Measurements from ENCODE around the gene HDAC7.

HDAC7 gene

DNA sequence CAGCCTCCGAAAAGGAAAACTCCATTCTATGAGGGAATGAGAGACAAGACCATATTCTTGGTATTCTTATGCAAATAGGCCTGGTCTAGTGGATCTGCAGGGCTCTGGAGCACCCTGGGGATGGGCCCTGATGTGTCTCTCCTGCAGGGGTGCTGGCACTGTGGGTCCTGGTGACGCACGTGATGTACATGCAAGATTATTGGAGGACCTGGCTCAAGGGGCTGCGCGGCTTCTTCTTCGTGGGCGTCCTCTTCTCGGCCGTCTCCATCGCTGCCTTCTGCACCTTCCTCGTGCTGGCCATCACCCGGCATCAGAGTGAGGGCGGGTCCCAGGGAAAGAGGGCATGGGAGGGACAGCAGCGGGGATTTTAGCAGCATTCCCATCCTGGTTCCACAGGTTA lies 40.8 kb downstream of the HDAC7 start:
- no peak for DNase-seq (ENCODE audit: low spot score)

DNA sequence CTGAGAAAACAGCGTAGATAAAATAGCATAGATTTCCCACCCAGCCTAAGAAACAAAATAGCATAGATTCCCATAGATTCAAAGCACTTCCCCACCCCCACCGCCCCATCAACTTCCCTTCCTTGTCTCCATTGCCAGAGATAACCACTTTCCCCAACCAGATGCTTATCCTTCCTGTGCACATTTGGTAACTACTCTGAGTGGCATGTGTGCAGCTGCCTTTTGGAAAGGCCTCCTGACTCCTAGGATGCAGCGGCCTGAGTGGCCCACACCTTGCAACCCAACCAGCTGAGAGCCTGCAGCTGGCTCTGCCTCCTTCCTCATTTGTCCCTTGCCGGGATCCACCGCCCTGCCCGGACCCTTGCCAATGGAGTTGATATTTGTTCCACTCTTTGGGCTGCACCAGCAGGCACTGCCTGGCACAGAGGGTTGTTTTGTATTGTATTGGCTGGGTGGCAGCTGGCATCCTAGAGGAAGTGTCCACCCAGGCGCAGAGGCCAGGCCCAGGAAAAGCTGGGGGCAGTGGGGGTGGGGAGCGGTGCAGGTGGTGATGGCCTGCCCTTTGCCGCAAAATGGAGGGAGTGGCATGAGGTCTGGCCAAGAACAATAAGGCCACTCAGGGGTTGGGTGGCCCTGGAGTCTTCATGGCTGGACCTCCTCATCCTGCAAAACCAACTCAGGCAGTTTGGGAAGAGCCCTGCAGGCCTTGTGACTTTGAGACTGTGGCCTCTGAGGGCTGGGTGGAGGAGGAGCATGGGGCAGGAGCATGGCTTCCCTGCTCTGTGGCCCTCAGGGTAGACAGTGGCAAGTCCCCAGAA lies 41.8 kb downstream of the HDAC7 start:
- DNase-seq (ENCODE audit: low spot score) = no peak

DNA sequence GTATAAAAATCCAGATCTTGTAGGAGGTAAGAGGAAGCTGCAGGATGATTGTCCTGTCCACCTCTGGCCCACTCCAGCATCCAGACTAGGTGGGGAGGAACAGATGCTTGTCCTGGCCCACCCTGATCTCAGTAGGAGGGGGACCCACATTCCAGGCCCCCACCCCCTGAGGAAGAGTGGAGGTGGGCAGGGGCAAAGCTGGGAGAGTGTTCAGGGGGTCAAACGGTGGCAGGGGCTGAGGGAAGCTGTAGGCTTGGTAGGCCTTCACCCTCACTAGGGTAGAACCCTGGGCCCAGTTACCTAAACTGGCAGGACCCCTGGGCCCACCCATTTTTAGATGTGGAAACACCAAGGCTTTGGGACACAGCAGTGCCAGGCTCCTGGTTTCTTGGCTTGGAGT lies 42.6 kb downstream of the HDAC7 start:
- DNase-seq (ENCODE audit: low spot score) = no peak

GRCh38 chr12:47776471-47777143 lies 43.1 kb downstream of the HDAC7 start:
- DNase-seq (ENCODE audit: low spot score) = no peak

GRCh38 chr12:47775100-47775911 lies 44.4 kb downstream of the HDAC7 start:
- peak; percentile 57 for DNase-seq (ENCODE audit: low spot score)

DNA sequence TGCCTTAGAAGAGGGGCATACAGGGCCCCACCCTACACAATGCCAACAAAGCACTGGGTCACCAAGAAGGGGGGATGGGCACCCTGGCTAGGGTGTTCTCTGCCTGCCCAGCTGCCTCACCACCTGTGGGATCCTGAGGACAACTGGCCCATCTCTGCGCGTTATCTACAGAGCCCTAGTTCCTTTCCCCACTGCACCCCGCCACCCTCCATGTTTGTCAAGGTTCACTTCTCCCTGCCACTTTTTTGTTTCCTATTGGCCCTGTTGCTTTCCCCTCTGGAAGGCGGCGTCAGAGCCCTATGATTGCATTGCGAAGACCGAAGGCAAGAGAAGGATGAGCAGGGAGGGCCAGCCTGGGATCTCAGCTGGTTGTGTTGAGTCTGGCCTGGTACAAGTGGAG lies 45.0 kb downstream of the HDAC7 start:
- DNase-seq (ENCODE audit: low spot score) = no peak

GRCh38 chr12:47773858-47774580 lies 45.7 kb downstream of the HDAC7 start:
- DNase-seq (ENCODE audit: low spot score) = no peak

GRCh38 chr12:47773062-47773857 lies 46.4 kb downstream of the HDAC7 start, which contains the start of gene SLC48A1:
Gene SLC48A1 (plus strand): TSS chr12:47773238. CDS start chr12:47773305, 67 bp downstream.
- DNase-seq (ENCODE audit: low spot score) = peak; percentile 78

- DNase-seq (ENCODE audit: low spot score) = no peak
Measured at GRCh38 chr12:47772738-47773061, 47.0 kb downstream of the HDAC7 start.

DNA sequence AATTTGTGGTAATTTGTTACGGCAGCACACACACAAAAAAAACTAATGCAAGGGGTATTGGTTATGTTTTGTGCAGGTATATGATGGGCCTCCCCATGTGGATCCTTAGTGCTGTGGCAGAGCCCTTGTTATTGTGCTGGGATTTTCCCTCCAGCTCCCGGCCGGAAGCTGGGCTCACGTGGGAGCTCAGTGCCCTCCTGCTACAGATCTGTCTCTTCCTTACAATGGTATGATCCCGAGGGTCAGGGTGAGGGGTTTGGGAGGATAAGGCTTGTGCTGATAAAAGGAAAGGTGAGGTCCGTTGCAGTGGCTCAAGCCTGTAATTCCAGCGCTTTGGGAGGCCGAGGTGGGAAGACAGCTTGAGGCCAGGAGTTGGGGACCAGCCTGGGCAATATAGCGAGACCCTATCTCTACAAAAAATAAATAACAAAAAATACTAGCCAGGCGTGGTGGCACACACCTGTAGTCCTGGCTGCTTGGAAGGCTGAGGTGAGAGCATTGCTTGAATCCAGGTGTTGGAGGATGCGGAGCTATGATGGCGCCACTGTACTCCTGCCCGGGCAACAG lies 47.5 kb downstream of the HDAC7 start:
- DNase-seq (ENCODE audit: low spot score) = no peak

GRCh38 chr12:47771304-47771703 lies 48.4 kb downstream of the HDAC7 start:
- no peak for DNase-seq (ENCODE audit: low spot score)

GRCh38 chr12:47770086-47770726 lies 49.5 kb downstream of the HDAC7 start:
- DNase-seq (ENCODE audit: low spot score) = no peak

GRCh38 chr12:47769234-47770085 lies 50.2 kb downstream of the HDAC7 start:
- no peak for DNase-seq (ENCODE audit: low spot score)

DNA sequence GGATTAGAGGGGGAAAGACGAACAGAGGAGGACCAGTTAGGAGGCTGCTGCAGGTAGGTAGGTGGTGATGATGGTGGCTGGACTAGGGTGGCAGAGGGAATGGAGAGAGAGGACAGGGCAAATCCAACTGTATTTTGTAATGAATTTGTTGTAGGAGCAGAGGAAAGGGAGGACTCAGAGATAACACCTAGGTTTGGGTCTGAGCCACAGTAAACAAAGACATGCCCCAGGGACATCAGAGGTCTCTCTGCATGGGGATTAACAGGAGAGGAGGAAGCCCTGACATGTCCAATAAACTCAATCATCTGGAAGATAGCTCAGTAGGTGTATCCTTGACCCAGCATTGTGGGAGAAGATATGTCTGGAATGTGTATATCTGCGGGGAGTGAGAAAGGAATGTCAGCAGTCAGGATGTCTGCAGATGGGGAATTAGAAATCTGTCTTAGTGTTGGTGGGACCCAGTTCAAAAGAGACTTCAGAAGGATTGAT lies 51.3 kb downstream of the HDAC7 start:
- peak; percentile 93 for DNase-seq (ENCODE audit: low spot score)

DNA sequence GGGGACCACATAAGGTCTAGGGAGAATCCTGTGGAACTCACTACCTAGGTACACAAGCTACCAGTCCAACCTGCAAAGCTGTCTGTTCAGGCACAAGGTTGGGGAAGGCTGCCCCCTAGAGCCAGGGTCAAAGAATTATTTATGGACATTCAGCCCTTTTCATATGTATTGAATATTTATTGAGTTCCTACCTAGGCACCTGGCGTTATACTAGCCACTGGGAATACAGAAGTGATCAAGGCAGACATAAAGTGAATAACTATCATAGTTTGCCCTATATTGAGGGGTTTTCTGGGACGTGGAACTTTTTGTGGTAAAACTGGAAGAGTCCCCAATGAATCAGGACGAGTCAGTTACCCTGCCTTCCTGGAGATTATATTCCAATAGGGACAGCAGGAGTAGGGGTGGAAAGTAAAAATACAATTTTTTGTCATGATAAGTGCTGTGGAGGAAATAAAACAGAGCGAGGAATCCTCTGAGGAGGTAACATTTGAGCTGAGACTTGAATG lies 52.4 kb downstream of the HDAC7 start:
- DNase-seq (ENCODE audit: low spot score) = peak; percentile 70

GRCh38 chr12:47766502-47767215 lies 53.0 kb downstream of the HDAC7 start:
- no peak for DNase-seq (ENCODE audit: low spot score)

DNA sequence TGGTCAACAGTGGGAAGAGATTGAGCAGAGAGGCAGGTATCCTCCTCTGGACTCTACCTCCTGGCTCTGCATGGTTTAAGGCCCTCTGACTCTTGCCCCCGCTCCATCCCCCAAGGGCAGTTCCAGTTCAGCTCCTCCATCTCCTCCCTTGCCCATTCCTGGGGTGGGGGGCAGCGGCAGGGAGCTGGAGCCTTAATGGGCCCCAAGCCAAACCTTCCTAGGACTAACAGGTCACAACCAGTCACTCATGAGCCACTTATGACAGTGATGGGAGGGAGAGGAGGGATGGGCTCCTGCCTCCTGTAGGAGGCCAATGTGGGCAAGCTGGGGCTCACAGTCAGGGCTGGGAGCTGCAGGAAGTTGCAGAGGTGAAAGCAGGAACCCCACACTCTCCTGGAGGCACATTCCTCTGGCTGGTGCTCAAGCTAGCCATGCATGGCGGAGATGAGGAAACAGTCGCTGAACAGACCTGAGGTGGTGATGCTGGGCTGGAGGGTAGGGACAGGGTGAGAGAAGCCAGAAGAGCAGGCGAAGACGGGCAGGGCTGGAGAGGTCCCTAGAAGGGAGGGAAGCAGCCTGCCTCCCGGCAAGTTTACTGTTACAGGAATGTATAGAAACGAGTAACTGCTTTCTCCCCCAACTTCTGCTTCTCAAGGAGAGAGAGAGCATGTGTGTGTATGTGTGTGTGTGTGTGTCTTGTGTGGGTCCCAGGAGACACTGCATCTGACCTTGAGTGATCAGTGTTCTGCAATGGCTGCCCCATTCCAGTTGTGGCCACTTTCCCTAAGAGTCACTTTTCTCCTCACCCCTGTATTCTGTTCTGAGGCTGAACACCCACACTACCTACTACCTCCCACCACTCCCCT lies 56.0 kb downstream of the HDAC7 start:
- peak; percentile 100 for DNase-seq (ENCODE audit: low spot score)
